DOHH2 (cell line): ENCODE data around the gene PAXX.

Experiments
- H3F3A ChIP-seq: fragments of 200-600 bp; sonication (generic), shearing (Covaris generic); 2 replicates; pipeline ENCODE4 v1.6.0; 2016; ENCODE audit warnings: antibody characterized with exemption, mild to moderate bottlenecking; ENCODE audit not compliant: control insufficient read depth, insufficient read depth
- H3K27ac ChIP-seq: fragments of 200-600 bp; sonication (generic); 2 replicates; pipeline ENCODE4 v1.5.1; 2014; ENCODE audit warnings: low read depth, mild to moderate bottlenecking, low read length, moderate library complexity
- H3K27me3 ChIP-seq: fragments of 200-600 bp; sonication (generic); 2 replicates; pipeline ENCODE4 v1.6.1; 2014; ENCODE audit warnings: mild to moderate bottlenecking, low read length, mixed read lengths; ENCODE audit not compliant: control insufficient read depth
- H3K36me3 ChIP-seq: fragments of 200-600 bp; sonication (generic); 2 replicates; pipeline ENCODE4 v1.6.1; 2014; ENCODE audit warnings: mild to moderate bottlenecking, low read length, moderate library complexity, mixed read lengths; ENCODE audit not compliant: control insufficient read depth
- H3K4me1 ChIP-seq: fragments of 200-600 bp; sonication (generic); 2 replicates; pipeline ENCODE4 v1.6.1; 2014; ENCODE audit warnings: mild to moderate bottlenecking, low read length, mixed read lengths; ENCODE audit not compliant: control insufficient read depth
- H3K4me2 ChIP-seq: fragments of 200-600 bp; sonication (generic); 2 replicates; pipeline ENCODE4 v1.6.0; 2014; ENCODE audit warnings: mild to moderate bottlenecking, low read length, moderate library complexity
- H3K4me3 ChIP-seq: fragments of 200-600 bp; sonication (generic); 2 replicates; pipeline ENCODE4 v1.5.1; 2014; ENCODE audit warnings: mild to moderate bottlenecking, low read length, mixed read lengths
- H3K79me2 ChIP-seq: fragments of 200-600 bp; sonication (generic); 2 replicates; pipeline ENCODE4 v1.6.1; 2014; ENCODE audit warnings: mild to moderate bottlenecking, low read length, mixed read lengths; ENCODE audit not compliant: control insufficient read depth
- H3K9me2 ChIP-seq: fragments of 200-600 bp; sonication (generic); replicated peaks from 2 replicates; pipeline ENCODE4 v1.6.1; 2014; ENCODE audit warnings: mild to moderate bottlenecking, low read length, mixed read lengths; ENCODE audit not compliant: control insufficient read depth
- H3K9me3 ChIP-seq: fragments of 200-600 bp; sonication (generic); 2 replicates; pipeline ENCODE4 v1.6.1; 2014; ENCODE audit warnings: antibody characterized with exemption, low read length, mixed read lengths; ENCODE audit not compliant: control insufficient read depth, insufficient read depth
- H4K20me1 ChIP-seq: fragments of 200-600 bp; sonication (generic); 2 replicates; pipeline ENCODE4 v1.6.0; 2014; ENCODE audit warnings: low read depth, mild to moderate bottlenecking, antibody characterized with exemption, low read length, moderate library complexity; ENCODE audit not compliant: control insufficient read depth, insufficient read depth
- CTCF ChIP-seq: fragments of 200-600 bp; sonication (generic); IDR thresholded peaks from one replicate; pipeline ENCODE4 v1.5.1; 2014; ENCODE audit warnings: antibody characterized with exemption, mild to moderate bottlenecking, low read depth, low read length; ENCODE audit not compliant: poor library complexity, severe bottlenecking
- EZH2phosphoT487 ChIP-seq: fragments of 200-600 bp; sonication (generic); IDR thresholded peaks from 2 replicates; pipeline ENCODE4 v1.6.1; 2017; ENCODE audit warnings: borderline replicate concordance, mild to moderate bottlenecking, antibody characterized with exemption, low read length, moderate library complexity, mixed read lengths

PAXX gene

GRCh38 chr9:137023157-137023556 is 30.9 kb downstream of the PAXX start:
- Histone ChIP-seq H3K9me3 (no peaks in the 10 kb centered on the region), H3F3A (no peaks in the 10 kb centered on the region), H3K27me3 (peaks cover 16% of the 10 kb centered on the region), H3K36me3 (no peaks in the 10 kb centered on the region), H3K79me2 (no peaks in the 10 kb centered on the region), H3K27ac (no peak overlapping the region), H3K4me2 (no peak overlapping the region), H3K4me1 (peaks cover 12% of the 10 kb centered on the region), H4K20me1 (no peaks in the 10 kb centered on the region), H3K9me2 (no peaks in the 10 kb centered on the region), H3K4me3 (no peak overlapping the region)
- TF ChIP-seq CTCF (no peak), EZH2phosphoT487 (no peak)

DNA sequence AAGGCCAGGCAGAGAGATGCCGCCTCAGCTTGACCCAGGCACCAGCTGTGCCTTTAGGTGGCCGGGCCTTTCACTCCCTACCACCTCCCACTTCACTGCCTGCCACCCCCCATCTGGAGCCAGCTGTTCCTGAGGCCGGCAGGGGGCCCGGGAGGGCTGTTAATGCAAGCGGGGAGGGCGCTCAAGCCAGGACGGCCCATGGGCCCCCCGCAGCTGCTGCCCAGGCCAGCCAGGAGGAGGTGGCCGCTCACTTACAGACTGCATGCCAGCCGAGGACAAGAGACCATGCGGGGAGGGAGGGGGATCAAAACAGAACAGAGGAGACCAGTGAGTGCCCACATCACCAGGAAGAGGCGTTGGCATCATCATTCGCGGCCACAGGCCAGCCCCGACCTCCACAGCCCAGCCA is 31.4 kb downstream of the PAXX start:
- no peak for TF ChIP-seq CTCF
- no peak for TF ChIP-seq EZH2phosphoT487
- Histone ChIP-seq H3K9me2 (no peaks in the 10 kb centered on the region), H4K20me1 (no peaks in the 10 kb centered on the region), H3K4me3 (no peak overlapping the region), H3K27me3 (peaks cover 19% of the 10 kb centered on the region), H3K27ac (no peak overlapping the region), H3K36me3 (no peaks in the 10 kb centered on the region), H3K4me2 (no peak overlapping the region), H3F3A (no peaks in the 10 kb centered on the region), H3K79me2 (no peaks in the 10 kb centered on the region), H3K9me3 (no peaks in the 10 kb centered on the region), H3K4me1 (peaks cover 14% of the 10 kb centered on the region)

- no peaks in the 10 kb centered on the region for H3F3A ChIP-seq
- peak overlapping the region; percentile 22; the same call in 1 of the 2 replicates for H3K4me2 ChIP-seq
- H3K9me3 ChIP-seq = no peaks in the 10 kb centered on the region
Observed at GRCh38 chr9:137025517-137025966, 33.3 kb downstream of the PAXX start.

More at GRCh38 chr9:137025517-137025966, 33.3 kb downstream of the PAXX start:
- no peaks in the 10 kb centered on the region for H3K79me2 ChIP-seq
- peaks cover 34% of the 10 kb centered on the region for H3K27me3 ChIP-seq
- no peaks in the 10 kb centered on the region for H3K36me3 ChIP-seq
- no peak overlapping the region for H3K4me3 ChIP-seq
- no peaks in the 10 kb centered on the region for H4K20me1 ChIP-seq
- no peaks in the 10 kb centered on the region for H3K9me2 ChIP-seq
- TF ChIP-seq CTCF = no peak
- TF ChIP-seq EZH2phosphoT487 = no peak
- H3K4me1 ChIP-seq = peaks cover 34% of the 10 kb centered on the region
- H3K27ac ChIP-seq = no peak overlapping the region
